Upper lobe of left lung (tissue), 6 donors: ENCODE results near the gene STAT3. TPM values are rescaled to one million over a fixed set of nuclear protein-coding genes. Genes with fewer than 3 reads are reported as not detected.

Experiments used
- ATAC-seq, 2 donors: fragments of 200-7000 bp; cut with Tn5 transposase; one replicate each; pipeline ENCODE4 v1.9.1; 2022; ENCODE audit warnings: mild to moderate bottlenecking in 2 of 2, moderate library complexity in 2 of 2; ENCODE audit not compliant: low FRiP score in 2 of 2
- DNase-seq, 2 donors: peaks; one replicate each; pipeline ENCODE4 v3.0.0-alpha.2; 2019 to 2020
- H3K27ac ChIP-seq, 4 donors: fragments of 200-600 bp; sonication (generic); one replicate each; pipeline ENCODE4 v1.5.1; 2016 to 2019
- H3K27me3 ChIP-seq, 4 donors: fragments of 200-600 bp; sonication (generic); one replicate each; pipeline ENCODE4 v1.5.1; 2017 to 2019
- H3K36me3 ChIP-seq, 4 donors: fragments of 200-600 bp; sonication (generic); one replicate each; pipeline ENCODE4 v1.5.1; 2016 to 2019
- H3K4me1 ChIP-seq, 4 donors: fragments of 200-600 bp; sonication (generic); one replicate each; pipeline ENCODE4 v1.5.1; 2018 to 2019
- H3K4me3 ChIP-seq, 4 donors: fragments of 200-600 bp; sonication (generic); one replicate each; pipeline ENCODE4 v1.5.1; 2017 to 2019; ENCODE audit warnings: mild to moderate bottlenecking in 2 of 4, moderate library complexity in 1 of 4
- H3K9me3 ChIP-seq, 4 donors: fragments of 200-600 bp; sonication (generic); one replicate each; pipeline ENCODE4 v1.5.1; 2018 to 2019
- CTCF ChIP-seq, 6 experiments: fragments of 450-650 bp in 4 of 6; fragments of 200-600 bp in 2 of 6; sonication (generic) in 2 of 6; IDR thresholded peaks; one replicate each; pipeline ENCODE4 v1.5.1; 2016 to 2019; ENCODE audit warnings: antibody characterized with exemption in 6 of 6
- EP300 ChIP-seq, 4 donors: sonication (generic); formaldehyde crosslinking; IDR thresholded peaks; one replicate each; pipeline ENCODE4 v1.5.1; 2017; ENCODE audit warnings: antibody characterized with exemption in 4 of 4, control low read depth in 2 of 4
- POLR2A ChIP-seq, 4 donors: fragments of 450-650 bp; IDR thresholded peaks; one replicate each; pipeline ENCODE4 v1.5.1; 2016 to 2017; ENCODE audit warnings: antibody characterized with exemption in 4 of 4, mild to moderate bottlenecking in 2 of 4
- POLR2AphosphoS5 ChIP-seq, 2 donors: sonication (generic); formaldehyde crosslinking; IDR thresholded peaks; one replicate each; pipeline ENCODE4 v1.5.1; 2017; ENCODE audit warnings: antibody characterized with exemption in 2 of 2
- WGBS, 2 donors: methylation state at CpG; one replicate each; pipeline ENCODE4 v1.1.5; 2017 to 2018; 5-methylcytosine and 5-hydroxymethylcytosine counted together
- total RNA-seq, 6 donors: library from RNA; depleted of rRNA in 4 of 6; stranded (reverse); fragments of >200 nt in 4 of 6; gene quantifications; one replicate each; pipeline versions ENCODE4 v1.1.0 to v1.2.1, GENCODE V29; 2016 to 2021
- donor health status: DM: no; HTN: no; CAD: no; lungs with moderate emphysema.
- donor health status: DM: no; HTN: yes; CAD: no; lungs with severe emphysema.

STAT3 gene
- total RNA-seq, 6 donors from 2014 or later, result 228 to 335 (median 264) TPM

- ATAC-seq, result no peak
- WGBS, 2 donors, result 96 to 97% methylated on average over 5 of the region's 5 CpGs
- H3K36me3 ChIP-seq, result peaks cover 41 to 93% (median 79%) of the 10 kb centered on the region in 4 donors
These were observed 49.0 kb downstream of the STAT3 start for GRCh38 chr17:42339221-42339620.

GRCh38 chr17:42338427-42338985 lies 49.7 kb downstream of the STAT3 start:
- no peak for ATAC-seq
- peaks cover 47 to 93% (median 78%) of the 10 kb centered on the region in 4 donors for H3K36me3 ChIP-seq
- H3K4me3 ChIP-seq, result no peak overlapping the region
- peaks cover 0 to 12% (median 5%) of the 10 kb centered on the region in 4 donors for H3K4me1 ChIP-seq
- DNase-seq, result no peak
- 73 to 80% methylated on average over 4 of the region's 4 CpGs for WGBS, 2 donors
- TF ChIP-seq CTCF (IDR thresholded peaks at IDR 0.05) (no peak), POLR2A (IDR thresholded peaks at IDR 0.05) (no peak), POLR2AphosphoS5 (IDR thresholded peaks at IDR 0.05) (no peak), EP300 (IDR thresholded peaks at IDR 0.05) (no peak)
- H3K9me3 ChIP-seq, result no peaks in the 10 kb centered on the region
- peak overlapping the region in 2 of 4 donors; percentile 35 to 53 for H3K27ac ChIP-seq
- no peaks in the 10 kb centered on the region for H3K27me3 ChIP-seq

More at GRCh38 chr17:42339221-42339620, 49.0 kb downstream of the STAT3 start:
- Histone ChIP-seq H3K27ac (no peak overlapping the region), H3K9me3 (no peaks in the 10 kb centered on the region), H3K27me3 (no peaks in the 10 kb centered on the region), H3K4me3 (no peak overlapping the region), H3K4me1 (peaks cover 0 to 12% (median 5%) of the 10 kb centered on the region in 4 donors)
- TF ChIP-seq EP300 (IDR thresholded peaks at IDR 0.05) (no peak), POLR2A (IDR thresholded peaks at IDR 0.05) (no peak), POLR2AphosphoS5 (IDR thresholded peaks at IDR 0.05) (no peak), CTCF (IDR thresholded peaks at IDR 0.05) (no peak)
- DNase-seq, result no peak

- no peaks in the 10 kb centered on the region for H3K27me3 ChIP-seq
- H3K4me1 ChIP-seq, result peaks cover 0 to 12% (median 5%) of the 10 kb centered on the region in 4 donors
- no peak for TF ChIP-seq CTCF (IDR thresholded peaks at IDR 0.05)
- no peak for TF ChIP-seq POLR2AphosphoS5 (IDR thresholded peaks at IDR 0.05)
- TF ChIP-seq EP300 (IDR thresholded peaks at IDR 0.05), result no peak
- TF ChIP-seq POLR2A (IDR thresholded peaks at IDR 0.05), result no peak
- H3K9me3 ChIP-seq, result no peaks in the 10 kb centered on the region
- H3K4me3 ChIP-seq, result no peak overlapping the region
- ATAC-seq (peak; percentile 26 to 63), DNase-seq (no peak)
- WGBS, 2 donors, result 51 to 69% methylated on average over 15 of the region's 15 CpGs
- H3K36me3 ChIP-seq, result peaks cover 57 to 93% (median 81%) of the 10 kb centered on the region in 4 donors
- H3K27ac ChIP-seq, result peak overlapping the region in 1 of 4 donors; percentile 40
These were observed 50.8 kb downstream of the STAT3 start for GRCh38 chr17:42337442-42337841.

GRCh38 chr17:42334677-42335076 lies 53.6 kb downstream of the STAT3 start:
- no peak overlapping the region for H3K27ac ChIP-seq
- 90 to 97% methylated on average over 3 of the region's 3 CpGs for WGBS, 2 donors

More at GRCh38 chr17:42334677-42335076, 53.6 kb downstream of the STAT3 start:
- ATAC-seq, result no peak
- Histone ChIP-seq H3K4me3 (no peak overlapping the region), H3K27me3 (no peaks in the 10 kb centered on the region), H3K4me1 (peaks cover 4 to 9% (median 6%) of the 10 kb centered on the region in 4 donors), H3K36me3 (peaks cover 70 to 94% (median 89%) of the 10 kb centered on the region in 4 donors), H3K9me3 (no peaks in the 10 kb centered on the region)
- TF ChIP-seq POLR2AphosphoS5 (IDR thresholded peaks at IDR 0.05) (no peak), POLR2A (IDR thresholded peaks at IDR 0.05) (no peak), EP300 (IDR thresholded peaks at IDR 0.05) (no peak), CTCF (IDR thresholded peaks at IDR 0.05) (no peak)
- DNase-seq, result no peak
